GM21825 (cell line): Measurements from ENCODE around the gene SNX30.

ENCODE experiments used
- ATAC-seq: cut with Tn5 transposase; IDR thresholded peaks from one replicate; pipeline ENCODE4 v1.9.1; 2021; ENCODE audit warnings: mild to moderate bottlenecking, moderate library complexity; ENCODE audit not compliant: unreplicated experiment

SNX30 gene

DNA sequence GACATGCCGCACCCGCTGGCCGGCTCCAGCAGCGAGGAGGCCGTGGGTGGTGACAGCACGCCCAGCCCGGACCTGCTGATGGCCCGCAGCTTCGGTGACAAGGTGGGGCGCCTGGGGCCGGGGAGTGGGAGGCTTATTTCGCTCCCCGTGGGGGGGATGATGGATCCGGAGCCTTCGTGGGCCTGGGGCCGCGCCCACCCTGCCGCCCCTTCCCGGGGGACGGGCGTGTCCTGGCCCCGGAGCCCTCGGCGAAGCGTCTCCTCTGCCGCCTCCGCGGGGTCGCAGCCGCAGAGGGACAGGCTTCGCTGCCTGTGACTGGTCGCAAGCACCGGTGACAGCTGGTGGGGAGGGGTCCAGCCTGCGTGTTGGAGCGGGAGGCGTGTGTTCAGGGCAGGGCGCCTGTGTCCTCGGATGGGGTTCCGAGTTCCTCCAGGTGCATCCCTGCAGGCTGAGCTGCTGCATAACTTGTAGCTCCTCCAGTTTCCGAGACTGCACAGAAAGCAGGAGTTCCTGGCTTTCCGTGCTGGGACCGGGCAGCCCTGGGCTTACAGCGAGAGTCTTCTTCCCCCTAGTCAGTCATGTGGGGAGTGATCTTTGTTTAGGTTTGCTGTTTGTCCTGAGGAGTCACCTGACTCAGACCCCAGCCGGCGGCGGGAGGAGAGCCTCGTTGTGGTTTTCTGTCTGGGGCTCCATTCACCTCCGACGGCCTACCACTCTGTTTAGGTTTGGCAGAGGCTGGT lies 666 bp downstream of the SNX30 start:
- ATAC-seq = peak; percentile 35

DNA sequence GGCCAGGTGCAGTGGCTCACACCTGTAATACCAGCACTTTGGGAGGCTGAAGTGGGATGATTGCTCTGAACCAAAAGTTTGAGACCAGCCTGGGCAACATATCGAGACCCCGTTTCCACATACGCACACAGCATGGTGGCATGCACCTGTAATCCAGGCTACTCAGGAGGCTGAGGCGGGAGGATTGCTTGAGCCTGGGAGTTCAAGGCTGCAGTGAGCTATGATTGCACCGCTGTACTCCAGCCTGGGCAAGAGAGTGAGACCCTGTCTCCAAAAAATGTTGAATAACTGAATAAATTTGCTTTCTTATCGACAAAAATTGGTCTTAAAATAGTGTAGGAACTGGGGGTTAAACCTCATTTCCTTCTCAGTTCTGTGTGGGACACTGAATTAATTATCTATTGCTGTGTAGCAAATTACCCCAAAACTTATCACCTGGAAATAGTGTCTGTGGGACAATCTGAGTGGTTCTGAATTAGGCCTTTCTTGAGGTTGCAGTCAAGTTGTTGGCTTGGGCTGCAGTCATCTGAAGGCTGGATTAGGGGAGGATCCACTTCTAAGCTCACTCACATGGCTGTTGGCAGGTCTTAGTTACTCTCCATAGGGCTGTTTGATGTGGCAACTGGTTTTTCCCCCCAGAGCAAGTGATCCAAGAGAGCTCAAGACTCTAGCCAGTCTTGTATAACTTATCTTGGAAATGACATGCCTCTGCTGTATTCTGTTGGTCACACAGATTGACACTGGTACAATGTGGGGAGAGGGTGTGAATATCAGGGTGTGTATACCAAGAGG lies 2.0 kb downstream of the SNX30 start:
- no peak for ATAC-seq

DNA sequence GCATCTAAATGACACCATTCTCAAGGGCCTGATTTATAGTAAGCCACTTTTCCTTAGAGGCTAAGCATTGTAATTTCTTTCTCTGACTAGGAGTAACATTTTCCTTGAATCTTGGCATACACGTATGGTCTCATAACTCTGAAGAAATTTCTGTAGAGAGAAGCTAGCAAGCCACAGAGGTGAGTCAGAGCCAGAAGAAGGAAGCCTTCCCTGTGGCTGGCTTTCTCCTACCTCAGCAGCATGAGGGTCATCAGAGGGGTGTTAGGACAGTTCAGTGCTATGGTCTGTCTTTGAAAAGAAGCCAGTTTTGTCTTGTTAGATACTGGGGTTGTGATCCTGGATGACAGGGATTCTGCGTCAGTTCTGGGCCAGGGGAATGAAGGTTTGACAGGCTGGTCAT lies 3.2 kb downstream of the SNX30 start:
- no peak for ATAC-seq

DNA sequence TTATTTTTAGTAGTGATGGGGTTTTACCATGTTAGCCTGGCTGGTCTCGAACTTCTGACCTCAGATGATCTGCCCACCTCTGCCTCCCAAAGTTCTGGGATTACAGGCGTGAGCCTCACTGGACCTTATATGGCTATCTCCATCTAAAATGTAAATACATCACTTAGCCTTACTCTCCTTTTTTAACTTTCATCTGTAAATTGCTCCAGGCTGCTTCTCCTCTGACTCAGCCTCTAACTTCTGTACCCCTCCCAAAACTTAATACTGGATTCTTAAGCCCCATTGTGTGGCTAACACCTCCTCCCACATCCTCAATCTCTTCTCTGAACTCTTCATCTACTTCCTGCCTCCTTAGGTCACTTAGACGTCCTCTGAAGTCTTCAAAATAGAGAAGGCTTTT lies 4.0 kb downstream of the SNX30 start:
- ATAC-seq = no peak

DNA sequence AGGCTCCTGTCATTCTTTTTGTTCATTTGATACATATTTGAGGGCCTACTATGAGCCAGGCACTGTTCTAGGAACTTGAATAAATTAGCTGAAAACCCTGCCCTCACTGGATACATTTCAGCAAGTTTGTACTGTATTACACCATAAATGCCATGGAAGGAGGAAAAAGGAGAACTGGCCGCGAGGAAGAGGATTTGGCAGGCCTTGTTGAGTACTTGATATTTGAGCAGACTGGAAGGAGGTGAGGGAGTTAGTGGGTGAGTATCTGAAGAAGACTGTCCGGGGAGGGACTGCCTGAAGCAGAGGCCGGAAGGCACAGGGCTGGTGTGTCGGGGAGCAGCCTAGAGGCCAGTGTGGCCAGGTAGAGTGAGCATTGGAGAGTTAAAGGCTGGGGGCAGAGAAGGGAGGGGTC lies 4.5 kb downstream of the SNX30 start:
- no peak for ATAC-seq

DNA sequence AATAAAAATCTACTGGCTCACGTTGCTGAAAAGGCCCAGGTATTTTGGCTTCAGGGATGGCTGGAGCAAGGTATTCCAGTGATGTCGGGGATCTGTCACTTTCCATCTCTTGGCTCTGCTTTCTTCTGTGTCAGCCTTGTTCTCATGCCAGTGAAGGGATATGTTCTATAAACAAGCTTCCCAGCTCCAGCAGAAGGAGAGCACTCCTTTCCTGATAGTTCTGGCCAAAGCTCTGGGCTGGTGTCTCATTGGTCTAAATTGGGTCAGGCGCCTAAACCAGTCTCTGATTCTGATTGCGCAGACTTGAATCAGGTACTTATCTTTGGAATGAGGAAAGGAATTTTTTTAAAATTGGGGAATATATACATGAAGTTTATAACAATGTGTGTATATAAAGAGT lies 5.1 kb downstream of the SNX30 start:
- no peak for ATAC-seq

DNA sequence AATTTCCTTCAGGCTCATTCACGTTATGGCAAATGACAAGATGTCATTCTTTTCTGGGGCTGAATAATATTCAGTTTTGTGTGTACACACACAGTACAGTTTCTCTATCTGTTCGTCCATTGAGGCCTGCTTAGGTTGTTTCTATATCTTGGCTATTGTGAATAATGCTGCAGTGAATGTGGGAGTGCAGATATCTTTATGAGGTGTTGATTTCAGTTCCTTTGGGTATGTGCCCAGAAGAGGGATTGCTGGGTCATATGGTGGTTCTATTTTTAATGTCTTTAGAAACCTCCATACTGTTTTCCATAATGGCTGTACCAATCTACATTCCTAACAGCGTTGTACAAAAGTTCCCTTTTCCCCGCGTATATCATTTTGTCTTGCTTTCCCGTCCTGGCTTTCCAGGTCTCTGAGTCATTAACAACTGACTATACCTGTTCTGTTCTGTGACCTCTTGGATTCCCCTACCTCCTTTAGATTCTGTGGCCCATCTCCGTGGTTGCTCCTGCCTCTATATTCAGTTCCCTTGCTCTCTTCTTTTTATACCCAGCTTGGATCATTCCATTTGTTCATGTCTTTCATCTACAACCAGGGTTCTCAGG lies 6.8 kb downstream of the SNX30 start:
- ATAC-seq = no peak

DNA sequence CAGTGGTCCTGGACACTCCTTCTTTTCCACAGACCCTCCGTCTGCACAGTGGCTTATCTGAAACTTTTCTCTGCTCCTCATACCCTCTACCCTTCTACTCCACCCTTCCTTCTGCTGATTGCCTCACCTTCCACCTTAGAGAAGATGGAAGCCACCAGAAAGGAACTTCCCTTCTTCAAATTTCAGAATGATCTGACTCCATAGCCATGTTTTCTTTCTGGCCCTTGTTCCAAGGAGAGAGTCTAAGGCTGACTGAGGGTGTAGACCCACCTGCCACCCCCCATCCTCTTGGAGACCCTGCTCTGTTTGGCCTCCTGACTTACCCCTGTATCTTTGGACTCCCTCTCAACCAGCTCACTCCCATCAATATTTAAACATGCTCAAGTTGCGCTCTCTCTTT lies 7.4 kb downstream of the SNX30 start:
- no peak for ATAC-seq

DNA sequence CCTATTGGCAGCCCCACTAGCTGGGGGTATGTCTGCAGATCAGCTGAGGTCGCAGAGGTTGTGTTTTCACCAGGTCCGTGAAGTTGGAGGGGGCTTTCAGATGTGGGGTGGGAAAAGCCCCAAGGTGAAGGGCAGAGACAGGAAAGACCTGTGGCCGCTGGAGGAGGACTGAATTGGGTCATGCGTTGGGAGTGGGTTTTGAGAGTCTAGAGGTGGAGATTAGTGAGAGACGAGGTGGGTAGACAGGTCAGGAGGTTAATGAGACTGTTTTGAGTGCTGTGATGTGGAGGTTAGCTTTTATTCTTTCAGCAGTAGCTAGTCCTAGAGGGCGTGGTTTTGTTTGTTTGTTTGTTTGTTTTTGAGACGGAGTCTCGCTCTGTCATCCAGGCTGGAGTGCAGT lies 10.3 kb downstream of the SNX30 start:
- ATAC-seq = no peak

DNA sequence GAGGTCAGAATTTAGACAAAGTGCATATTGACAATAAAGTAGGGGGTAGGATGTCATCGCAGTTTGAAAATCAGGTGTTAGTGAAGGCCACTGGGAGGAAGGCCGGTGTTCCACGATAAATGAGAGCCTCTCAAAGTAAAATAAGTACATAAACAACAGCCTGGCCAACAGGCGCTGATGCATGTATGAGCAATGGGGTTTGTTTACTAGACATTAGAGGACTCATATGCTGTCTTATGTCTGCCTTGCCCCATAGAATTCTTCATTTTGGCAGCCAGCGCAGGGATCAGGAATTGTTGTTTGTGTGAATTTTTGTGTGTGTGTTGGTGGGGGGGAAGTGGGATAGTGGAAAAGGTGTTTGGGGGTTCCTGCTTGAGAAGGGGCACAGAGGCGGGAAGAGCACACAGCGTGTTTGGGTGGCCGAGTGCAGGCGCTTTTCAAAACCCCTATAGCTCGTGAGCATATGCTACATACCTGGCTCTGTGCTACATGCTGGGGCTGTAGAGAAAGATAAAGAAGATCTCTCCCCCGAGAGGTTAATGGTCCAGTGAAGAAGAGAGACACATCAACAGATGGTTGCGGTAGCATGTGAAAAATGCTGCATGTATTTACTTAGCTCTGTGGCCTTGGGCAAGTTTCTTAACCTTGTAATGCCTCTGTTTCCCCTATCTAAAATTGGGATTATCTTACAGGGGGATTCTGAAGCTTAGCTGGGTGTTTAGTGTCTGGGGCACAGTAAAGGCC lies 11.5 kb downstream of the SNX30 start:
- ATAC-seq = no peak

DNA sequence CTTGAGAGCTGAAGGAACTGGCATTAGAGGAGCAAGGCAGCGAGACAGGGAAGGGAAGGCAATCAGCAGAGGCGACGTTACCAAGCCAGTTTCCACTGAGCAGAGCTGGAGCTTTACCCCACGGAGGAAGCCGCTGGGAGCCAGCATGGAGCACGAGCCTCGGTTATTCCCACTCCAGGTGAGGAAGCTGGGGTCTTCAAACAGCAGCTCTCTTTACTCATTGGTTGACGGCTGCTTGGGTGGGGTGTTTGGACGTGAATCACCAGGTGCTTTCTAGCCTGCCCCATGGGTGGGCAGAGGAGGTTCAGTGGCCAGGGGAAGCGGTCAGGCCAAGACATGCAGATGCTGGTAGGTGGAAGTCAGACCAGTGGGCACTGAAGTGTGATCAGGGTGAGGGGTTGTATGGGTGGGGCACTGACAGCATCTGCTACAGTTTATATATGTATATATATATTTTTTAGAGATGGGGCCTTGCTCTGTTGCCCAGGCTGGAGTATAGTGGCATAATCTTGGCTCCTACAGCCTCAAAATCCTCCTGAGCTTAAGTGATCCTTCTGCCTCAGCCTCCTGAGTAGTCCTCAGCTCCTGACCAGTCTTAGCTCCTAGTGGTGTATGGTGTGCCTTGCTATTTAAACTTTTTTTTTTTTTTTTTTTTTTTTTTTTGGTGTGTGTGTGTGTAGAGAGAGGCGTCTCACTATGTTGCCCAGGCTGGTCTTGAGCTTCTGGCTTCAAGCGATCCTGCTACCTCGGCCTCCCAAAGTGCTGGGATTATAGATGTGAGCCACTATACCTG lies 12.4 kb downstream of the SNX30 start:
- no peak for ATAC-seq

DNA sequence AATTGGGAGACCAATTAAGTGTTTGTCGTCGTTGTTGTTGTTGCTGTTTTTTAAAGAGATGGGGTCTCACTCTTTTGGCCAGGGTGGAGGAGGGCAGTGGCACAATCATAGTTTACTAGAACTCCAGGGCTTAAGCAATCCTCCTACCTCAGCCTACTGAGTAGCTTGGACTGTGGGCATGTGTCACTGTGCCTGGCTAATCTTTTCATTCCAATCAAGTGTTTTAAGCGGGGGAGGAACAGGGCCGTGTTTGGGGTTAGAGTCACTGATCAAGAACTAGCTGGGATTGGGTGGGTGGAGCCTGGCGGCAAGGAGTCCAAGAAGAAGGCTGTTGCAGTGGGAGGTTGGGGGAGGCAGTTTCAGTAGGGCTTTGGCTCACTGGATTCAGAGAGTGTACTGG lies 13.8 kb downstream of the SNX30 start:
- no peak for ATAC-seq

DNA sequence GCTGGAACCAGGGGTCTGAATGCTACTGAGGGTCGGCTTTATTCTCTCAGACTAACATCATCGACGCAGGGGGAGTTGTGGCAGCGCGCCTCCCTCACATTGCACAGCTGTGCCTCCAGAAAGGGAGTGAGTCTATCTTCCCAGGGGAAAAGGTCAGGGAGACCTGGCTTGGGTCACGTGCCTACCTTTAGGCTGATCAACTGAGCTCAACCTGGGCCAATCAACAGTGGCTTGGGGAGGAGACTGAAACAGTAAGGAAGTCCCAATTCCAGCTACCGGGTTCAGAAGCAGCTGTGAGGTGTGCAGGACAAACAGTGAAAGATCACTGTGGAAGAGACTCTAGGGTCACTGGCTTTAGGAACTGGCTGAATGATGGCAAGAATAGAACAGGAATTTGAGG lies 14.3 kb downstream of the SNX30 start:
- ATAC-seq = no peak

DNA sequence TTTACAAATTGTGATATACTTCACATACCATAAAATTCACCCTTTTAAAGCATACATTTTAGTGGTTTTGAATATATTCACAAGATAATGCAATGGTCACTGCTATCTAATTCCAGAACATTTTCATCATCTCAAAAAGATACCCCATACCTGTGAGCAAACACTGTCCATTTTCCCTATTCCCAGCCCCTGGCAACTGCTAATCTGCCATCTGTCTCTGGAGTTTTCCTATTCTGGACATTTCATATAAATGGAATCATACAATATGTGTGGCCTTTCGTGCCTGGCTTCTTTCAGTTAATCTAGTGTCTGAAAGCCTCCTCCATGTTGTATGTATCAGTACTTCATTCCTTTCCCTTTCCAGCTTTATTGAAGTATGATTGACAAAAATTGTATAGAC lies 14.7 kb downstream of the SNX30 start:
- no peak for ATAC-seq

DNA sequence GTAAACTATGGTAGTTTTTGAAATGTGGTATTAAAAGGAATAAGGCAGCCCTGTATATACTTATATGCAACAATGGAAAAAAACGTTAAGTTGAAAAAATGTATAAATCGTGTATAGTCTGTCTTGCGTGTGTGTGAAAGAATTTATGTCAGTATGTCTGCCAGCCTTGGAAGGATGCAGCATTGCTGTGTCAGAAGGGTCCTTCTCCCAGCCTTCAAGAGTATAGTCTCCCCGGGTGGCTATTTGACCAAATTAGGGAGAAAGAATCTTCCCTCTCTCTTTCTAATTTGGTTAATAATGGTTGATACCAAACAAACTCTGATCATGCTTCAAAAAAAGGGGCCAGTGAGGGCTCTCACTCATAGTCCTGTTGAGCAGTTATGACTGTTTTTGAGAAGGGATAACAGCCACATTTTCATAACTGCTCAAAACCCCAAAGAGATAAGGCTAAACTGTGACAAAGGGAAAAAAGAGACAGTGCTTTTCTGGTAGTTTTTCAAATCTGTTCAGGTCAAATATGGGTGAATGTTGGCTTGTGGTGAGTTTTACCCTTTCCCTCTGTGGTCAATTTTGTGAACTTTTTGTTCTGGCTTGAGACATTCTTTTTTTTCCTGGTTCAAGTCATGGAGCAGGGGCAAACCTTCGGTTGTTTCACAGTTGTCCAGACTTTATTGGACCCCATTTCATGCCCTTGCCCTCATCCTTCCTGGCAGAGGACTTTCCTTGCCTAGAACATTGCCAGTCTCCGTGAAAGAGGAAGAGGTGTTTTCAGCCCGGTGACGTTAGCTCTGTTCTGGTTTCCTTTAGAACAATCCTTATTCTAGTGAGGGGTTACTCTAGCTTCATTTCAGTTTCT lies 21.0 kb downstream of the SNX30 start:
- peak; percentile 49 for ATAC-seq

DNA sequence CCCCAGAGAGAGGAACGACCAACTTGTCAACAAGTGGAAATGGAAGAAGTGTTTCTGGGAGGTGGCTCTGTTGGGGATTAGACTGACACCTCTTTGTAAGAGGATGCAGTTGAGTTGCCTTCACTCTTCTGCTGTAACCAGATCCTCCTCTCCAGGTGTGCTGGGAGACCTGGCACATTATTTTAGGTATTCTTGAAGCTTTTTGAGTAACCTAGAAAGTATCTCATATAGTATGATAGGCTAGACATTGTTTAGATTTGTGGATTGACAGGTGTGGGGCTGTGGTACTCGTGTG lies 21.6 kb downstream of the SNX30 start:
- no peak for ATAC-seq

DNA sequence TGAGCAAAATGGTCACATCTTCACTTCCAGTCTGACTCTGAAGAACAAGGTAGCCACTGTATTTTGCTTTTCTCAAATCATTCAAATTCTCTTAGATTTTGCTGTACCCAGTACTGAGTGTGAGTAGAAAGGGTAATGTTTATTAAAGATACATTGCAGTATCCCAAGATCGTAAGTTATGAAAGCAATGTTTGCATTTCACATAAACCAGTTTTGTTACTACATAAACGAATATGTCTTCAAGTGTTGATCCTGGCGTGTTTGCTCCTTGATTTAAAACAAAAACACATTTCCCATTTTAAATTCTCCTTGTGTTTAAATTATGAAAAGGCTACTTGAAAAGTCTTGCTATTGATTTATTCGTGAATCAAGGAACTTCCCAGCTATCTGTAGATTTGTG lies 22.0 kb downstream of the SNX30 start:
- ATAC-seq = no peak

DNA sequence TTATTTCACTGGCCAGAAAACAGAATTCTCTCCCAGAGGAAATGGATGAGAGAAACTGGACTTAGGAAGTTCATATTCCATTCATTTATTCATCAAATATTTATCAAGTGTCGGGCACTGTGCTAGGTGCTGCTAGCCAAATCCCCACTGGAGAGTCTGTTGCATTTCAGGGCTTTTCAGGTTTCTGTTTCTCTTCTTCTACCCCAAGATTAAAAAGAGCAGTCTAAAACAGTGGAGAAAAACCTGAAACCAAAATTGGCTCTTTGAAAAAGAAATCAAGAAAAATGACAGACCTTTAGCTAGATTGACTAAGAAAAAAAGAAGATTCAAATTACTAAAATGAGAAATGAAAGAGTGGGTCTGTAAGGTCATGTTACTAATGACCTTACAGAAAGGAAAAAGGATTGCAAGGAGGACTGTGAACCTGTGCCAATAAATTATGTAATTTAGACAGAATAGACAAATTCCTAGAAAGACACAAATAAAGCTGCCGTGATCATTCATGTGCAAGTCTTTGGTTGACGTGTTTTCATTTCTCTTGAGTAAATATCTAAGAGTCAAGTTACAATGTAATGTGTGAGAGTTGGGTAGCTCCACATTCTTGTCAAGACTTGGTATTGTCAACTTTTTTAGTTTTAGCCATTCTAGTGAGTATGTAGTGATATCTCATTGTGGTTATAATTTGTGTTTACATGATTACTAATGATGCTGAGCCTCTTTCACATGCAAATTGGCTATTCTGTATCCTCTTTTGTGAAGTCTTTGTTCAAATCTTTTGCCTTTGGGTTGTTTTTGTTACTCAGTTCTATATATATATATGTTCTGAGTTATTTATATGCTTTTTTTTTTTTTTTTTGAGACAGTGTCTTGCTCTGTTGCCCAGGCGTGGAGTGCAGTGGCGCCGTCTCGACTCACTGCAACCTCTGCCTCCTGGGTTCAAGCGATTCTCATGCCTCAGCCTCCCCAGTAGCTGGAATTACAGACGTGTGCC lies 23.7 kb downstream of the SNX30 start:
- ATAC-seq = no peak

DNA sequence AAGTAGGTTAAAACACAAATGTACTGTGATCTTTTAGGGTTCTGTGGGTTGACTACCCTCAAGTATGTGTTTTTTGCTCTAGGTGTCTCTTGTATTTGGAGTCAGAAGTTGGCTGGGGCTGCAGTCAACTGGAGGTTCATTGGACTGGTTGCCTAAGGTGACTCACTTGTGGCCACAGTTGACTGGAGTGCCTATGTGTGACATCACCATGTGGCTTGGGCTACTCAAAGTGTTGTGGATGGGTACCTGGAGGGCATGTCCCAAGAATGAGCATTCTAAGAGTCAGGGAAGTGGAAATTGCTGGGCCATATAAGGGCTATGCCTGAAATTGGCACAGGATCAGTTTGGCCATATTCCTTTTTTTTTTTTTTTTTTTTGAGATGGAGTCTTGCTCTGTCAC lies 27.4 kb downstream of the SNX30 start:
- ATAC-seq = no peak
